Measurements from ENCODE around the gene NOLC1. TPM values are rescaled to one million over a fixed set of nuclear protein-coding genes. Genes with fewer than 3 reads are reported as not detected.

The NOLC1 gene
- polyA plus RNA-seq, 1 donor: 66.7 TPM

GRCh38 chr10:102211615-102212299 lies 59.6 kb downstream of the NOLC1 start:
- DNase-seq: no peak

Other genes with a start within 250 kb of the NOLC1 start
- gene ARMH3, start 96.2 kb upstream of the NOLC1 start, polyA plus RNA-seq (ENCODE audit: insufficient read length): 15.2 TPM
- 9.8 TPM for gene HPS6, start 87.0 kb upstream of the NOLC1 start, polyA plus RNA-seq (ENCODE audit: insufficient read length)
- 82.7 TPM for gene LDB1, start 32.0 kb upstream of the NOLC1 start, polyA plus RNA-seq (ENCODE audit: insufficient read length)
- gene PPRC1, start 19.3 kb upstream of the NOLC1 start, polyA plus RNA-seq (ENCODE audit: insufficient read length): 30.7 TPM
- gene ELOVL3, start 73.9 kb downstream of the NOLC1 start, polyA plus RNA-seq (ENCODE audit: insufficient read length): 0.94 TPM
- gene PITX3, start 89.1 kb downstream of the NOLC1 start, polyA plus RNA-seq (ENCODE audit: insufficient read length): 25.3 TPM
- gene GBF1, start 93.1 kb downstream of the NOLC1 start, polyA plus RNA-seq (ENCODE audit: insufficient read length): 56.2 TPM
- gene NFKB2, start 243.3 kb downstream of the NOLC1 start, polyA plus RNA-seq (ENCODE audit: insufficient read length): 18.7 TPM

Data from hindlimb muscle (tissue), 1 donor.